COLO668 (cell line): ENCODE measurements around the gene ENSA.
"Not testable (repeated sequence)": the region's sequence is repeated elsewhere in the genome, so short reads cannot be mapped to it uniquely, and the experiment has no call there.

Source experiments
- DNase-seq: peaks from one replicate; lab custom pipeline; 2025; ENCODE audit not compliant: unreplicated experiment; lab: John Stamatoyannopoulos, UW

The ENSA gene

GRCh38 chr1:150622303-150622975 lies 7.0 kb downstream of the ENSA start:
- no peak for DNase-seq

DNA sequence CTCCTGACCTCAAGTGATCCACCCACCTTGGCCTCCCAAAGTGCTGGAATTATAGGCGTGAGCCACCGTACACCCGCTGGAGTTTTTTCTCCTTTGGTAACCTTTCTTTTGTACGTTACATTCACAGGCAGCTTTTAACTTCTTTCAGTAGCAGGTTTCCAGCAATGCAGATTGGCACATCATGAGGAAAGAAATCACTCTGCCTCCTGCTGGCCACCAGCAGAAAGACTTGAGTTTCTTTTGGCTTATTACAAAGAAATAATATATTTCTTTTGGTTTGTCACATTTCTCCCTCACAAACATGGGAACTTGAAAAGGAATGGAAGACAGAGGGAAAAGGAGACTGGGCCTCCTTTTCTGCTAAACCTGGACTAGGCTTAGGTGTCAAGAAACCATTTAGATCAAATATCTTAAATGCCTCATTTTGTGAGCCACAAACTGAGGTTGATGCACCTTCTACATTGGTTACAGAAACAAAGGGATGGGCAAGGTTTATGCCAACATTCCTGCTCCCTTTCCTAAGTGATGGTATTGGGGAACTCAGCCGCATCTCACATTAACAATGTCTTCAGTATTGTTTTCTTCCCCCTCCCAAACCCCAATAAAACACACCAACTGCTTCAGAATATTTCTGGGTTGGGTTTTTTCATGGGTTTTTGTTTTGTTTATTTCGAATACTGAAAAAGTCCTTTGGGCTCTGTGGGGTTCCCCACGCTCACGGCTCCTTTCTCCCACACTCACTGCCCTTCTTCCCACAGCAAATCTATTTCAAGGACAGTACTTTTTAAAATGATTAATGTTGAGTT lies 7.7 kb downstream of the ENSA start:
- DNase-seq = peak; percentile 29

- DNase-seq = no peak
Measured at GRCh38 chr1:150620919-150621318, 8.5 kb downstream of the ENSA start.

DNA sequence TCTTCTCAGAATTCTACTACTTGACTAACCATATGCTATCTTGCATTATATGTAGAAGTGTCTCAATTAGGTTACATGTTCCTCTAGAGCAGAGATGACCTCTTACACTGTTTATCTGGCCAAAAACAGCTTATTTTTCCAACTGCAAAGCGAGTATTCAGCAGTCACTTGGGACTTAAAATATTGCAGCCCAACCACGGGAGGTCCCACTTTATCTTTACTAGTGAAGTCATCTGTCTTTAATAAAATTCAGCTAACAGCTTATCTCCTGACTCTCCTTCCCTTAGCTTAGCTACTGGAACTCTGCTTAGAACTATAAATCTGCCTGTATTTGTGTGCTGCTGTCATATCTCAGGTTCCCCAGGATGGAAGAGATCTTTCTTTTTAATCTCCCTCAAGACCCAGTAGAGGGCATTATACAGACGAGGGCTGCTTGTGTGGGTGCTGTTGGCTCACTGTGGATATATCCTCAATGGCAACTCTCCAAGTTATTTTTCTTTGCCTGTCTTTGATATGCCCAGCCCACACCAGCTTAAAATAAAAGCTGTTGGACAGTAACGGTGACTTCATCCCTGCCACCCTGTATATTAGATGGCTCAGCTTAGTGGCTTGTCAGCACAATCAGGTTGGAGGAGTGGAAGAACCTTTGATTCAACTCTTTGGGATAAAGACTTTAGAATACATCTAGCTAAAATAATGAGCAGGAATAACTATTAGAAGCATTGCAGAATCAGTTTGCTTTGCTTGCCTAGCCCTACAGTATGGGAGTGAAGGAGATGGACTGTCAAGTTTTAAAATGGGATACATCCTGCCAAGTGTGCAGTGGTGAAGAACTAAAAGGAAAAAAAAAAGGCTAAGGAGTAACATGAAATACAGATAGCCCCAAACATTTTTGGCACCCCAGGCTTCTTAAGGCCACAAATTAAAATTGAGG lies 9.6 kb downstream of the ENSA start:
- no peak for DNase-seq

DNA sequence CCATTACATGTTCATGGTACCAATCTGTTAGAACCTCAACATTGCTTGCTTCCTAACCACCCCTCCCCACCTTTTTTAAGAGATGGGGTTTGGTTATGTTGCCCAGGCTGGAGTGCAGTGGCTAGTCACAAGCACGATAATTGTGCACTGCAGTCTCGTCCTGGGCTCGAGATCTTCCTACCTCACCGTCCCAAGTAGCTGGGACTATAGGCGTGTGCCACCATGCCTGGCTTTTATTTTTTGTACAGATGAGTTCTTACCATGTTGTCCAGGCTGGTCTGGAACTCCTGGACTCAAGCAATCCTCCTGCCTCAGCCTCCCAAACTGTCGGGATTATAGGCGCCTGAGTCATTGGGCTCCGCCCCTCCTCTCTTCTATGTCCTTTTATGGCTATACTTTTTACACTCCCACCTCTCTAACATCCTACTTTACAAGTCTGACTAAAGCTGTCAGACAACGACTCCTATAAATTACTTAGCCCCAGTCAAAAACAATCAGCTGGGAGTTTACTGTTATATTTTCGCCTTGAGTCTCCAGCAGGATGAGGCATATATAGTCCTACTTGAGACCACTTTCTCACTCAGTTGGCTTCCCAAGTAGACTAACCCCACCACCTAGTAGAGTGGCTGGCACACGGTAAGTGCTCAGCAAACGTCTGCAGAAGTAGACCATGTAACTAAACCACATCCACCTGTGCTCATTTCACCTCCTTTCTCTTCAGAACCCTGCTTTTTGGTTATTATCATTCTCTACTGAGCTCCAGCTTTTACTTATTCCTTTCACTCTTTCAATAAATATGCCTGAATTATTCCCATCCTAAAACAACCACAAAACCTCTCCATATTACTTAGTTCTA lies 13.8 kb downstream of the ENSA start:
- no peak for DNase-seq

- DNase-seq = peak; percentile 75
Measured at GRCh38 chr1:150613061-150613920, 16.1 kb downstream of the ENSA start.

- DNase-seq = no peak
Measured at GRCh38 chr1:150612014-150612345, 17.4 kb downstream of the ENSA start.

DNA sequence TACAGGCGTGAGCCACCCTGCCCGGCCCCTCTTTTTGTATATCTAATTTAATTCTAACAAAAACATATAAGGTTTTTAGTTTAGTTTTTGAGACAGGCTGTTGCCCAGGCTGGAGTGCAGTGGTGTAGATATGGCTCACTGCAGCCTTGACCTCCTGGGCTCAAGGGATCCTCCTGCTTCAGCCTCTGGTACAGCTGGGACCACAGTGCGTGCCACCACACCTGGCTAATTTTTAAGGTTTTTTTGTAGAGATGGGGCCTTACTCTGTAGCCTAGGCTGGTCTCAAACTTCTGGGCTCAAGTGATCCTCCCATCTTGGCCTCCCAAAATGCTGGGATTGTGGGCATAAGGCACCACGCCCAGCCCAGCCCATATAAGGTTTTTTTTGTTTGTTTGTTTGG lies 18.8 kb downstream of the ENSA start:
- no peak for DNase-seq

DNA sequence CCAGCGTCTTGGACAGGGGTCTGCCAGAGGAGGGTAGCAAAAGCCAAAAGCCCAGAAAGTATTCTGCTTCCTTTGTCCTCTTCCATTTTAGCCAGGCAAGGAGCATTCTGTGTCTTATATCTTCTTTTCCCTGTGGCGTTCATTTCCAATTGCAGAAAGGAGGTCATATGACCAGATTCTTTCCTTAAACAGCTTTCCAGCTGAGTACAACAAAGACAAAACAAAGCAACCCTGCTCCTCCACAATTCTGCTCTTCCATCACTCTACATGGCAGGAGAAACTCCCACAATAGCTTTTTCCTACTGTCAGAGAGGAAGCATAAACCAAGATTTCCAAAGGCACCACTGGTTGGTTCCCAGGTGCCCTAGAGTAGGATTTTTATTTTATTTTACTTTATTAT lies 19.7 kb downstream of the ENSA start:
- DNase-seq = no peak

- DNase-seq = no peak
Measured at GRCh38 chr1:150606463-150607142, 22.8 kb downstream of the ENSA start.

- DNase-seq = not testable (repeated sequence)
Measured at GRCh38 chr1:150605451-150605731, 24.0 kb downstream of the ENSA start.

- DNase-seq = no peak
Measured at GRCh38 chr1:150604226-150604588, 25.2 kb downstream of the ENSA start.

- DNase-seq = no peak
Measured at GRCh38 chr1:150603711-150604110, 25.7 kb downstream of the ENSA start.

DNA sequence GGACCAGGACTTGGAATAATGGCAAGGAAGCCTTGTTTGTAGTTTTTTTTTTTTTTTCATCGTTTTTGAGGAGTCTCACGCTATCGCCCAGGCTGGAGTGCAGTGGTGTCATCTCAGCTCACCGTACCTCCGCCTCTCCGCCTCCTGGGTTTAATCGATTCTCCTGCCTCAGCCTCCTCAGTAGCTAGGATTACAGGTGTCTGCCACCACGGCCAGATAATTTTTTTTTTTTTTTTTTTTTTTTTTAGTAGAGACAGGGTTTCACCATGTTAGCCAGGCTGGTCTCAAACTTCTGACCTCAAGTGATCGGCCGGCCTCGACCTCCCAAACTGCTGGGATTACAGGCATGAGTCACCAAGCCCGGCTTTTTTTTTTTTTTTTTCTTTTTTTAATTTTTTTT lies 27.0 kb downstream of the ENSA start:
- DNase-seq = not testable (repeated sequence)

DNA sequence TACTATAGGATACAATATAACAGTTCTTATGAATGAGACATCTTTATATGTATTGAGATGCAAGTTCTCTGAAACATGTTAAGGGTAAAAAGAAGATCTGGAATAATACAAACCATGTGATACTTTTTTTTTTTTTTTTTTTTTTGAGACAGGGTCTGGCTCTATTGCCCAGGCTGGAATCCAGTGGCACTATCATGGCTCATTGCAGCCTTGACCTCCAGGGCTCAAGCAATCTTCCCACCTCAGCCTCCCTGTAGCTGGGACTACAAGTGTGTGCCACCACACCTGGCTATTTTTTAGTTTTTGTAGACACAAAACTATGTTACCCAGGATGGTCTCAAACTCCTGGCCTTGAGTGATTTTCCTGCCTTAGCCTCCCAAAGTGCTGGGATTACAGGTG lies 27.9 kb downstream of the ENSA start:
- no peak for DNase-seq

GRCh38 chr1:150598346-150598745 lies 31.1 kb downstream of the ENSA start:
- DNase-seq = not testable (repeated sequence)

DNA sequence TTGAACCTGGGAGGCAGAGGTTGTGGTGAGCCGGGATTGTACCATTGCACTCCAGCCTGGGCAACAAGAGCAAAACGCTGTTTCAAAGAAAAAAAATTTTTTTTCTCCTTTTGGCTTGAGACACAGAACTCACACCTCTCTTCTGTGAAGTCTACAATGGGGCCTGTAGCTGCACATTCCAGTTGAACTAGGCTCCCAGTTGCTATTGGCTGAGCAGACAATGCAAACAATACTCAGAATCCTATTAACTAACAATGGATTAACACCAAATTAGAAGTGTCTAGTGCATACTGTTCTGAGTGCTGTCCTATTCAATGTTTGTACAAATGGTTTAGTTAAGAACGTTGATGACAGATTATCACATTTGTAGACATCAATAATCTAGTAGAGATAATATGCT lies 32.4 kb downstream of the ENSA start:
- DNase-seq = no peak

DNA sequence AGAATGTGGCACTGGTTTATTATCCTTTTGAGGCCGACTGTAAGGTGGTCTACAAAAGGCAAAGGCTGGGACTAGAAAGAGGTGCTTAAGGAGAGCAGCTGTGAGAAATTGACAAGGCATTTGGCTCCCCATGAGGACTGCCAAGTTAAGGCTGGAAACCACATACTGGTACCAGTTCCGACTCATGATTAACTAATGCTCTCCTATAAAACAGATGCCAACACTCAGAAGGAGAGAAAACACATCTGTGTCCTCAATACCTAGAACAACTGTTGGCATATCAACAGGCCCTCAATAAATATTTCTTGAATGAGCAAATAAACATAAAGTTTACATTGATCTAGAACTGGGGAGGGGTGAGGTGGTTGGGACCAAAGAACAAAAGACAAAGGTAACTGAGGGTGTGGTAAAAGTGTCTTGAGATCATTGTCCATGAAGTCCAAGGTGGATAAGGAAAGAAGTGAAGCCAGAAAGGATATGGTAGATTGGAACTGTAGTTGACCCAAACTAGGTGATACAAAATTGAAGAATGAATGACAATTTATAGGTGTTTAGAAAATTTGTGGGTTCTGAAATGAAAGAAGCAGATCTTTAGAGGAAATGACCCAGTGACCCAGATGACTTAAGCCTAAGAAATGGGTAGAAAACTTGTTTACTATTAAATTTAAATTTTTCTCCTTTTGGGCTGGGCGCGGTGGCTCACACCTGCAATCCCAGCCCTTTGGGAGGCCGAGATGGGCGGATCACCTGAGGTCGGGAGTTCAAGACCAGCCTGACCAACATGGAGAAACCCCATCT lies 33.1 kb downstream of the ENSA start:
- DNase-seq = no peak

- no peak for DNase-seq
Measured at GRCh38 chr1:150582371-150582770, 47.0 kb downstream of the ENSA start.
